CD4-positive, alpha-beta T cell treated with Interleukin-21 for 1 hour (primary cell): Measurements from ENCODE around the gene IFT22.
A peak's percentile ranks its signal among the peaks of the same experiment; 100 is the strongest.
"Not testable (repeated sequence)": the region's sequence is repeated elsewhere in the genome, so short reads cannot be mapped to it uniquely, and the experiment has no call there.

Experiments used
- DNase-seq: peaks from one replicate; pipeline ENCODE4 v3.0.0-alpha.2; 2020

IFT22 gene

GRCh38 chr7:101308245-101309085 is 13.1 kb downstream of the IFT22 start:
- DNase-seq: peak; percentile 13

- no peak for DNase-seq
These were observed 15.3 kb downstream of the IFT22 start for GRCh38 chr7:101306307-101306706.

GRCh38 chr7:101303102-101303701 is 18.4 kb downstream of the IFT22 start:
- DNase-seq: no peak

GRCh38 chr7:101302641-101303101 is 18.9 kb downstream of the IFT22 start:
- DNase-seq: no peak

- no peak for DNase-seq
These were observed 20.9 kb downstream of the IFT22 start for GRCh38 chr7:101300465-101301376.

- no peak for DNase-seq
These were observed 21.8 kb downstream of the IFT22 start for GRCh38 chr7:101299511-101300464.

- DNase-seq: no peak
These were observed 26.8 kb downstream of the IFT22 start for GRCh38 chr7:101294832-101295121.

GRCh38 chr7:101294039-101294831 is 27.4 kb downstream of the IFT22 start:
- no peak for DNase-seq

GRCh38 chr7:101293069-101294021 is 28.3 kb downstream of the IFT22 start:
- DNase-seq: not testable (repeated sequence)

- DNase-seq: not testable (repeated sequence)
These were observed 29.0 kb downstream of the IFT22 start for GRCh38 chr7:101292566-101292965.

GRCh38 chr7:101290186-101291037 is 31.2 kb downstream of the IFT22 start:
- peak; percentile 59 for DNase-seq

GRCh38 chr7:101289687-101290086 is 31.9 kb downstream of the IFT22 start:
- DNase-seq: not testable (repeated sequence)

GRCh38 chr7:101288439-101288838 is 33.2 kb downstream of the IFT22 start:
- no peak for DNase-seq

- DNase-seq: no peak
These were observed 34.6 kb downstream of the IFT22 start for GRCh38 chr7:101287032-101287431.

GRCh38 chr7:101285880-101286279 is 35.7 kb downstream of the IFT22 start:
- DNase-seq: not testable (repeated sequence)

- DNase-seq: no peak
These were observed 36.4 kb downstream of the IFT22 start for GRCh38 chr7:101285171-101285570.

GRCh38 chr7:101280912-101281311 is 40.7 kb downstream of the IFT22 start:
- not testable (repeated sequence) for DNase-seq

- DNase-seq: no peak
These were observed 42.9 kb downstream of the IFT22 start for GRCh38 chr7:101278461-101279292.
